WERI-Rb-1 (cell line): ENCODE measurements around the gene IKZF2.

Experiments used
- DNase-seq: peaks from one replicate; pipeline ENCODE4 v3.0.0-alpha.2; 2020
- H3K27ac ChIP-seq: fragments of 250-450 bp; sonication (Bioruptor Pico); 2 replicates; pipeline ENCODE4 v1.5.1; 2020; ENCODE audit warnings: mild to moderate bottlenecking, moderate library complexity
- H3K27me3 ChIP-seq: fragments of 250-450 bp; sonication (Bioruptor Pico); 2 replicates; pipeline ENCODE4 v1.5.1; 2021; ENCODE audit warnings: mild to moderate bottlenecking, low read depth, moderate library complexity; ENCODE audit not compliant: insufficient read depth, severe bottlenecking
- H3K36me3 ChIP-seq: fragments of 250-450 bp; sonication (Bioruptor Pico); 2 replicates; pipeline ENCODE4 v1.5.1; 2020; ENCODE audit warnings: mild to moderate bottlenecking, moderate library complexity
- H3K4me3 ChIP-seq: 2 replicates; pipeline ENCODE4 v1.5.1; 2011; ENCODE audit warnings: low read depth, mild to moderate bottlenecking, control low read depth, low read length
- H3K9me3 ChIP-seq: fragments of 250-450 bp; sonication (Bioruptor Pico); 2 replicates; pipeline ENCODE4 v1.5.1; 2021; ENCODE audit warnings: mild to moderate bottlenecking, moderate library complexity; ENCODE audit not compliant: severe bottlenecking
- CTCF ChIP-seq: IDR thresholded peaks from 2 replicates; pipeline ENCODE4 v1.5.1; 2011; ENCODE audit warnings: low read depth, mild to moderate bottlenecking, control low read depth, inconsistent platforms, low read length

IKZF2 gene

GRCh38 chr2:213090772-213091171 is 60.6 kb downstream of the IKZF2 start:
- no peak for TF ChIP-seq CTCF
- Histone ChIP-seq H3K4me3 (no peak overlapping the region), H3K36me3 (no peaks in the 10 kb centered on the region), H3K27me3 (no peaks in the 10 kb centered on the region), H3K27ac (no peak overlapping the region), H3K9me3 (no peaks in the 10 kb centered on the region)
- no peak for DNase-seq

- Histone ChIP-seq H3K9me3 (no peaks in the 10 kb centered on the region), H3K36me3 (no peaks in the 10 kb centered on the region), H3K4me3 (no peak overlapping the region), H3K27me3 (no peaks in the 10 kb centered on the region), H3K27ac (no peak overlapping the region)
- no peak for TF ChIP-seq CTCF
- DNase-seq: no peak
Measured at GRCh38 chr2:213089438-213089837, 62.0 kb downstream of the IKZF2 start.

GRCh38 chr2:213087040-213087439 is 64.4 kb downstream of the IKZF2 start:
- Histone ChIP-seq H3K4me3 (no peak overlapping the region), H3K27me3 (no peaks in the 10 kb centered on the region), H3K27ac (no peak overlapping the region), H3K36me3 (no peaks in the 10 kb centered on the region), H3K9me3 (no peaks in the 10 kb centered on the region)
- no peak for DNase-seq
- no peak for TF ChIP-seq CTCF

GRCh38 chr2:213086571-213086970 is 64.8 kb downstream of the IKZF2 start:
- Histone ChIP-seq H3K9me3 (no peaks in the 10 kb centered on the region), H3K27ac (no peak overlapping the region), H3K27me3 (no peaks in the 10 kb centered on the region), H3K4me3 (no peak overlapping the region), H3K36me3 (no peaks in the 10 kb centered on the region)
- TF ChIP-seq CTCF: no peak
- no peak for DNase-seq

- no peak for DNase-seq
- no peaks in the 10 kb centered on the region for H3K9me3 ChIP-seq
- H3K4me3 ChIP-seq: no peak overlapping the region
- no peak for TF ChIP-seq CTCF
- no peaks in the 10 kb centered on the region for H3K36me3 ChIP-seq
- no peak overlapping the region for H3K27ac ChIP-seq
- H3K27me3 ChIP-seq: no peaks in the 10 kb centered on the region
Measured at GRCh38 chr2:213086050-213086449, 65.4 kb downstream of the IKZF2 start.

GRCh38 chr2:213085538-213085937 is 65.9 kb downstream of the IKZF2 start:
- H3K36me3 ChIP-seq: no peaks in the 10 kb centered on the region
- no peaks in the 10 kb centered on the region for H3K27me3 ChIP-seq
- TF ChIP-seq CTCF: no peak
- no peak overlapping the region for H3K27ac ChIP-seq
- no peak for DNase-seq
- H3K4me3 ChIP-seq: no peak overlapping the region
- no peaks in the 10 kb centered on the region for H3K9me3 ChIP-seq
